Liver (tissue), 9 donors: ENCODE measurements around the gene TSC22D3. TPM values are rescaled to one million over a fixed set of nuclear protein-coding genes. Genes with fewer than 3 reads are reported as not detected.

Experiments
- DNase-seq: peaks from one replicate; pipeline ENCODE4 v3.0.0-alpha.2; 2017; ENCODE audit warnings: low spot score
- H3K27ac ChIP-seq, 2 donors: one replicate each; pipeline ENCODE4 v1.7.0; 2013; ENCODE audit warnings: inconsistent platforms in 2 of 2, low read length in 2 of 2, control low read depth in 1 of 2, low read depth in 1 of 2, mild to moderate bottlenecking in 1 of 2
- H3K27me3 ChIP-seq, 4 donors: one replicate each; pipeline versions ENCODE4 v1.6.1 to v1.7.0; 2013; ENCODE audit warnings: low read length in 3 of 4, inconsistent platforms in 1 of 4, mild to moderate bottlenecking in 1 of 4, moderate library complexity in 1 of 4; ENCODE audit not compliant: control insufficient read depth in 4 of 4, insufficient read depth in 4 of 4
- H3K36me3 ChIP-seq, 4 donors: one replicate each; pipeline versions ENCODE4 v1.6.1 to v1.7.0; 2013; ENCODE audit warnings: low read length in 3 of 4, mild to moderate bottlenecking in 3 of 4, low read depth in 1 of 4, moderate library complexity in 1 of 4; ENCODE audit not compliant: control insufficient read depth in 4 of 4, insufficient read depth in 3 of 4
- H3K4me1 ChIP-seq, 4 donors: one replicate each; pipeline versions ENCODE4 v1.6.1 to v1.7.0; 2013; ENCODE audit warnings: low read length in 3 of 4, mild to moderate bottlenecking in 3 of 4, moderate library complexity in 1 of 4; ENCODE audit not compliant: control insufficient read depth in 4 of 4, insufficient read depth in 4 of 4
- H3K4me3 ChIP-seq, 3 donors: one replicate each; pipeline versions ENCODE4 v1.6.1 to v1.7.0; 2013; ENCODE audit warnings: low read length in 3 of 3, control low read depth in 1 of 3, low read depth in 1 of 3, mild to moderate bottlenecking in 1 of 3
- H3K9ac ChIP-seq, 2 donors: one replicate each; pipeline ENCODE4 v1.7.0; 2013; ENCODE audit warnings: low read length in 2 of 2, mild to moderate bottlenecking in 2 of 2, moderate library complexity in 2 of 2, control low read depth in 1 of 2, low read depth in 1 of 2
- H3K9me3 ChIP-seq, 4 donors: one replicate each; pipeline versions ENCODE4 v1.6.1 to v1.7.0; 2013; ENCODE audit warnings: low read length in 3 of 4; ENCODE audit not compliant: control insufficient read depth in 4 of 4
- EGR1 ChIP-seq, 2 donors: IDR thresholded peaks; 2 replicates each; pipeline ENCODE4 v1.6.1; 2016 to 2018; ENCODE audit warnings: antibody characterized with exemption in 2 of 2, low read depth in 2 of 2
- FOXA1 ChIP-seq: IDR thresholded peaks from 2 replicates; pipeline ENCODE4 v1.6.1; 2016; ENCODE audit warnings: antibody characterized with exemption
- FOXA2 ChIP-seq: IDR thresholded peaks from 2 replicates; pipeline ENCODE4 v1.6.1; 2016; ENCODE audit warnings: antibody characterized with exemption
- GABPA ChIP-seq, 2 donors: IDR thresholded peaks in 1 of 2; conservative IDR thresholded peaks in 1 of 2; 2 replicates each; pipeline ENCODE4 v1.6.1; 2016; ENCODE audit warnings: antibody characterized with exemption in 2 of 2, mild to moderate bottlenecking in 1 of 2, moderate library complexity in 1 of 2
- HNF4A ChIP-seq, 2 donors: conservative IDR thresholded peaks; 2 replicates each; pipeline ENCODE4 v1.6.1; 2016; ENCODE audit warnings: antibody characterized with exemption in 2 of 2, mild to moderate bottlenecking in 2 of 2
- HNF4G ChIP-seq: IDR thresholded peaks from 2 replicates; pipeline ENCODE4 v1.6.1; 2016; ENCODE audit warnings: antibody characterized with exemption
- JUND ChIP-seq, 2 donors: IDR thresholded peaks; 2 replicates each; pipeline ENCODE4 v1.6.1; 2016; ENCODE audit warnings: antibody characterized with exemption in 2 of 2
- NR2F2 ChIP-seq: IDR thresholded peaks from 2 replicates; pipeline ENCODE4 v1.6.1; 2016; ENCODE audit warnings: antibody characterized with exemption
- RAD21 ChIP-seq, 2 donors: IDR thresholded peaks; 2 replicates each; pipeline ENCODE4 v1.6.1; 2016; ENCODE audit warnings: antibody characterized with exemption in 2 of 2, mild to moderate bottlenecking in 2 of 2
- RXRA ChIP-seq, 2 donors: IDR thresholded peaks; 2 replicates each; pipeline ENCODE4 v1.6.1; 2017 to 2018; ENCODE audit warnings: antibody characterized with exemption in 2 of 2, mild to moderate bottlenecking in 1 of 2
- SP1 ChIP-seq: IDR thresholded peaks from 2 replicates; pipeline ENCODE4 v1.6.1; 2018; ENCODE audit warnings: antibody characterized with exemption, mild to moderate bottlenecking
- TAF1 ChIP-seq: conservative IDR thresholded peaks from 2 replicates; pipeline ENCODE4 v1.6.1; 2016; ENCODE audit warnings: antibody characterized with exemption, mild to moderate bottlenecking
- YY1 ChIP-seq: IDR thresholded peaks from 2 replicates; pipeline ENCODE4 v1.6.1; 2016; ENCODE audit warnings: antibody characterized with exemption, mild to moderate bottlenecking
- WGBS: extraction: QIAGEN DNeasy Blood & Tissue Kit; methylation state at CpG from one replicate; pipeline ENCODE4 v1.1.7; 2013; 5-methylcytosine and 5-hydroxymethylcytosine counted together
- polyA plus RNA-seq, 2 donors: library from polyadenylated mRNA; stranded (reverse) in 1 of 2; unstranded in 1 of 2; fragments of 200-250 nt in 1 of 2; fragments of >200 nt in 1 of 2; fragmentation: Nextera tagmentation in 1 of 2; extraction: Ambion mirVana in 1 of 2; gene quantifications; one replicate each; pipeline versions ENCODE4 v1.2.1 to v1.2.3, GENCODE V29; 2013 to 2015
- total RNA-seq, 2 donors: library from RNA; depleted of rRNA; stranded (reverse); fragments of >200 nt; gene quantifications; one replicate each; pipeline ENCODE4 v1.2.3, GENCODE V29; 2014
- TF ChIP-seq, protein P1 (sequence below): IDR thresholded peaks from 2 replicates; pipeline ENCODE4 v1.6.1; 2016; ENCODE audit warnings: antibody characterized with exemption
- TF ChIP-seq, protein P2 (sequence below): IDR thresholded peaks from 2 replicates; pipeline ENCODE4 v1.6.1; 2016; ENCODE audit warnings: antibody characterized with exemption
- TF ChIP-seq, protein P3 (sequence below): IDR thresholded peaks from 2 replicates; pipeline ENCODE4 v1.6.1; 2016; ENCODE audit warnings: antibody characterized with exemption
- TF ChIP-seq, protein P4 (sequence below): fragments of 150-350 bp; IDR thresholded peaks from 2 replicates; pipeline ENCODE4 v1.5.1; 2017; ENCODE audit warnings: improper control_type of control experiment, low read depth, low read length; ENCODE audit not compliant: missing input control
- donor health status: healthy.
- donor health status: healthy.
- donor health status: healthy.
- donor health status: healthy.
- donor health status: healthy.

The TSC22D3 gene
- total and polyA plus RNA-seq, 4 donors: 10.5 to 128 (median 48.1) TPM

DNA sequence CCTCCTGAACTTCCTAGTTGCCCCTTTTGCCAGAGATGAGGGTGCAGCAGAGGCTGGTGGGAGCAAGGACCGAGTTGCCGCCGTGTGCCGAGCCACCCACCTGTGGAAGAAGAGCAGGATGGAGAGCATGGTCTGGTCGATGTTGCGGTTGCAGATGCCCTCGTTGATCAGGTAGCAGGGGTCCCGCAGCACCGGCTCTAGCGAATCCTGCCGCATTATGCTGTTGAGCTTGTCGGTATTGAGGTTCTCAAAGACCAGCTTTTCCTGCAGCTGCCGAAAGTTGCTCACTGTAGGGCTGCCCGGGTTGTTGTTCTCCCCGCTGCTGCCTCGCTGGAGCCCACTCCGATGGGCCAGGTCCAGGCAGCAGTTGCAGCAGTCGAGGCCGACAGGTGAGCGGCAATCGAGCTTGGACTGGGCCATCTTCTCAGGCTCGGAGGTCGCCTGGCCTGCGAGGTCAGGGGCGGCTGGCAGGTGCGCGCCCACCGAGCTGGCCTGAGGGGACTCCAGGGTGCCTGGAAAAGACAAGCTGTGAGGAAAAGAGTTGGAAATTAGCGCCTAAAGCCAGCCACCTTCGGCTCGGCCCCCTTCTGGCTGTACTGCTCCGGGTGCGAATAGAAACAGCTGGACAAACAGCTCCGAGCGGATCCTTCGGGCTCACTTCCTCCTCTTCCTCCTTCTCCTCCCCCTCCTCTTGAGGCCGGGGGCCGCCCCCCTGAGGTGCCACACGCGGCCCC lies 420 bp downstream of the TSC22D3 start (continued):
- TF ChIP-seq, protein P1, sequence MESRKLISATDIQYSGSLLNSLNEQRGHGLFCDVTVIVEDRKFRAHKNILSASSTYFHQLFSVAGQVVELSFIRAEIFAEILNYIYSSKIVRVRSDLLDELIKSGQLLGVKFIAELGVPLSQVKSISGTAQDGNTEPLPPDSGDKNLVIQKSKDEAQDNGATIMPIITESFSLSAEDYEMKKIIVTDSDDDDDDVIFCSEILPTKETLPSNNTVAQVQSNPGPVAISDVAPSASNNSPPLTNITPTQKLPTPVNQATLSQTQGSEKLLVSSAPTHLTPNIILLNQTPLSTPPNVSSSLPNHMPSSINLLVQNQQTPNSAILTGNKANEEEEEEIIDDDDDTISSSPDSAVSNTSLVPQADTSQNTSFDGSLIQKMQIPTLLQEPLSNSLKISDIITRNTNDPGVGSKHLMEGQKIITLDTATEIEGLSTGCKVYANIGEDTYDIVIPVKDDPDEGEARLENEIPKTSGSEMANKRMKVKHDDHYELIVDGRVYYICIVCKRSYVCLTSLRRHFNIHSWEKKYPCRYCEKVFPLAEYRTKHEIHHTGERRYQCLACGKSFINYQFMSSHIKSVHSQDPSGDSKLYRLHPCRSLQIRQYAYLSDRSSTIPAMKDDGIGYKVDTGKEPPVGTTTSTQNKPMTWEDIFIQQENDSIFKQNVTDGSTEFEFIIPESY: no peak
- TF ChIP-seq, protein P2, sequence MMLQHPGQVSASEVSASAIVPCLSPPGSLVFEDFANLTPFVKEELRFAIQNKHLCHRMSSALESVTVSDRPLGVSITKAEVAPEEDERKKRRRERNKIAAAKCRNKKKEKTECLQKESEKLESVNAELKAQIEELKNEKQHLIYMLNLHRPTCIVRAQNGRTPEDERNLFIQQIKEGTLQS: no peak

DNA sequence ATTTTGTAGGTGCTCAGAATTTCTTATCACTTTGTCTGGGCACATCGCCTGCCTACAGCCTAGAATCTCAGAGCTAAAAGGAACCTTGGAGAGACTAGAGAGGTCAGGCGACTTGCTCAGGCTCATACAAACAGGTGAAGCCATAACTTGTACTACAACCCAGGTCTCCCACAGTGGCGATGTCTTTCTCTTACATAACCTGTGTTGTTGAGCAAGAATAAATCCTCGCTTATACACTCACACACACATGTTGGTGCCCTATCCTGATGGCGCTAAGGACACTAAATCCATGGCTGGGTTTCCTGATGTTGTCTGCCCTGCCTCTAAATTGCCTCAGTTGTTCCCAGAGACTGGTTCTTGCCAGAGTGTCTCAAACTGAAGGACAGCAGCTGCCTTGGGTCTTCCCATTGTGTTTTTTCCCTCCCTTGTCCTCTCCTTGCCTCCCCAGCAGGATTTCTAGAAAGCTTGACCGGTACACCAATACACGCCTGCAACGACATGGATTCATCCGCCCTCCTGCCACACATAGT lies 1.6 kb downstream of the TSC22D3 start:
- 48% methylated on average over 9 of the region's 9 CpGs for WGBS
- no peak for TF ChIP-seq GABPA (IDR thresholded peaks at IDR 0.05 in 1 of 2, conservative IDR thresholded peaks at IDR 0.05 in 1 of 2)
- TF ChIP-seq RAD21 (IDR thresholded peaks at IDR 0.05): peak in 1 of 2 donors; percentile 26
- no peak for TF ChIP-seq RXRA (IDR thresholded peaks at IDR 0.05)
- TF ChIP-seq HNF4A (conservative IDR thresholded peaks at IDR 0.05): peak in 1 of 2 donors; percentile 34
- no peak for TF ChIP-seq SP1
- no peak for TF ChIP-seq EGR1 (IDR thresholded peaks at IDR 0.05; ENCODE audit: low read depth in 2 of 2)
- TF ChIP-seq, protein P2: no peak
- no peak for TF ChIP-seq NR2F2
- TF ChIP-seq YY1: peak; percentile 20
- no peak for TF ChIP-seq FOXA1
- Histone ChIP-seq H3K36me3 (peaks cover 0 to 2% (median 0%) of the 10 kb centered on the region in 4 donors), H3K9me3 (no peaks in the 10 kb centered on the region), H3K27me3 (no peaks in the 10 kb centered on the region), H3K4me1 (peaks cover 2 to 25% (median 12%) of the 10 kb centered on the region in 4 donors), H3K4me3 (peak overlapping the region in 2 of 3 donors; percentile 66 to 71), H3K9ac (peak overlapping the region in 1 of 2 donors; percentile 36), H3K27ac (peak overlapping the region in 1 of 2 donors; percentile 12)
- DNase-seq: no peak

DNA sequence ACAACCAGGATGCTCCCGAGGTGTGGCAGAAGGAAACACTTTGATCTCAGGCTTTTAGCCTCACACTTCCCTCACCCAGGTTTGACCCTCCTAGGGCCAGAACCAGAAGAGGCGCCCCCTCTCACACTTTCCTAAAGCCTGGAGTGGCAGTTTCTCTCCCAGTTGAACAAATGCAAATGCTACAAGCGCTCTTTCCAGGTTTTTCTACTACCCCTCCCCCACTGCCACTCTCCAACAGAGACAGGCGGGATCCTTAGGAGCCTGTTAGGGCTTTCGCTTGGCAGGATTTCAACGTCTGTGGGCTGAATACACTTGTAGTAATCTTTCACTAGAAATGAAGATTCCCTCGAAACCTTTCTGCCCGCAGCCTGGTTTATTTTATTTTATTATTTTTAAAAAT lies 2.4 kb downstream of the TSC22D3 start:
- H3K27me3 ChIP-seq: no peaks in the 10 kb centered on the region
- H3K4me1 ChIP-seq: peaks cover 2 to 25% (median 14%) of the 10 kb centered on the region in 4 donors
- peaks cover 0 to 2% (median 0%) of the 10 kb centered on the region in 4 donors for H3K36me3 ChIP-seq
- H3K9ac ChIP-seq: no peak overlapping the region
- 80% methylated on average over 8 of the region's 8 CpGs for WGBS
- TF ChIP-seq EGR1 (IDR thresholded peaks at IDR 0.05; ENCODE audit: low read depth in 2 of 2): no peak
- TF ChIP-seq YY1: no peak
- TF ChIP-seq, protein P3, sequence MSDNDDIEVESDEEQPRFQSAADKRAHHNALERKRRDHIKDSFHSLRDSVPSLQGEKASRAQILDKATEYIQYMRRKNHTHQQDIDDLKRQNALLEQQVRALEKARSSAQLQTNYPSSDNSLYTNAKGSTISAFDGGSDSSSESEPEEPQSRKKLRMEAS: no peak
- TF ChIP-seq FOXA2: no peak
- no peak for TF ChIP-seq SP1
- no peak for TF ChIP-seq TAF1
- TF ChIP-seq RAD21 (IDR thresholded peaks at IDR 0.05): no peak
- no peak for TF ChIP-seq NR2F2
- no peak for TF ChIP-seq FOXA1
- TF ChIP-seq, protein P4, sequence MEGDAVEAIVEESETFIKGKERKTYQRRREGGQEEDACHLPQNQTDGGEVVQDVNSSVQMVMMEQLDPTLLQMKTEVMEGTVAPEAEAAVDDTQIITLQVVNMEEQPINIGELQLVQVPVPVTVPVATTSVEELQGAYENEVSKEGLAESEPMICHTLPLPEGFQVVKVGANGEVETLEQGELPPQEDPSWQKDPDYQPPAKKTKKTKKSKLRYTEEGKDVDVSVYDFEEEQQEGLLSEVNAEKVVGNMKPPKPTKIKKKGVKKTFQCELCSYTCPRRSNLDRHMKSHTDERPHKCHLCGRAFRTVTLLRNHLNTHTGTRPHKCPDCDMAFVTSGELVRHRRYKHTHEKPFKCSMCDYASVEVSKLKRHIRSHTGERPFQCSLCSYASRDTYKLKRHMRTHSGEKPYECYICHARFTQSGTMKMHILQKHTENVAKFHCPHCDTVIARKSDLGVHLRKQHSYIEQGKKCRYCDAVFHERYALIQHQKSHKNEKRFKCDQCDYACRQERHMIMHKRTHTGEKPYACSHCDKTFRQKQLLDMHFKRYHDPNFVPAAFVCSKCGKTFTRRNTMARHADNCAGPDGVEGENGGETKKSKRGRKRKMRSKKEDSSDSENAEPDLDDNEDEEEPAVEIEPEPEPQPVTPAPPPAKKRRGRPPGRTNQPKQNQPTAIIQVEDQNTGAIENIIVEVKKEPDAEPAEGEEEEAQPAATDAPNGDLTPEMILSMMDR: no peak
- TF ChIP-seq, protein P1: no peak
- TF ChIP-seq RXRA (IDR thresholded peaks at IDR 0.05): no peak
- TF ChIP-seq HNF4A (conservative IDR thresholded peaks at IDR 0.05): no peak
- no peak for TF ChIP-seq JUND (IDR thresholded peaks at IDR 0.05)
- no peak for TF ChIP-seq GABPA (IDR thresholded peaks at IDR 0.05 in 1 of 2, conservative IDR thresholded peaks at IDR 0.05 in 1 of 2)
- TF ChIP-seq, protein P2: no peak
- TF ChIP-seq HNF4G: no peak
- DNase-seq: no peak
- H3K9me3 ChIP-seq: no peaks in the 10 kb centered on the region
- H3K27ac ChIP-seq: no peak overlapping the region
- H3K4me3 ChIP-seq: no peak overlapping the region
